H9 (cell line): ENCODE data around the gene CFAP46. TPM values are rescaled to one million over a fixed set of nuclear protein-coding genes. Genes with fewer than 3 reads are reported as not detected.

Source experiments
- DNase-seq: peaks from one replicate; pipeline ENCODE4 v3.0.0-alpha.2; 2017
- H2AFZ ChIP-seq: one replicate; pipeline ENCODE4 v1.6.1; 2013; ENCODE audit warnings: mild to moderate bottlenecking, low read length, control low read depth, moderate library complexity
- H2AK5ac ChIP-seq: 2 replicates; pipeline ENCODE4 v1.6.1; 2013; ENCODE audit warnings: low read length, control low read depth, mixed read lengths; ENCODE audit not compliant: insufficient read length
- H2BK120ac ChIP-seq: one replicate; pipeline ENCODE4 v1.6.1; 2013; ENCODE audit warnings: low read depth, mild to moderate bottlenecking, low read length, control low read depth, inconsistent platforms; ENCODE audit not compliant: poor library complexity, severe bottlenecking
- H2BK12ac ChIP-seq: 2 replicates; pipeline ENCODE4 v1.6.1; 2013; ENCODE audit warnings: low read length, control low read depth, mixed read lengths, low read depth; ENCODE audit not compliant: insufficient read length
- H2BK15ac ChIP-seq: 2 replicates; pipeline ENCODE4 v1.6.1; 2013; ENCODE audit warnings: low read depth, low read length, control low read depth
- H2BK20ac ChIP-seq: one replicate; pipeline ENCODE4 v1.6.1; 2013; ENCODE audit warnings: low read depth, mild to moderate bottlenecking, low read length, control low read depth, inconsistent platforms; ENCODE audit not compliant: poor library complexity, severe bottlenecking
- H2BK5ac ChIP-seq: 2 replicates; pipeline ENCODE4 v1.6.1; 2013; ENCODE audit warnings: low read length, control low read depth, mixed read lengths; ENCODE audit not compliant: insufficient read length
- H3K14ac ChIP-seq: 2 replicates; pipeline ENCODE4 v1.6.1; 2013; ENCODE audit warnings: low read length, control low read depth; ENCODE audit not compliant: insufficient read depth
- H3K18ac ChIP-seq: 2 replicates; pipeline ENCODE4 v1.6.1; 2013; ENCODE audit warnings: low read depth, mild to moderate bottlenecking, mixed read lengths, low read length, control low read depth; ENCODE audit not compliant: insufficient read length
- H3K23ac ChIP-seq: 2 replicates; pipeline ENCODE4 v1.6.1; 2013; ENCODE audit warnings: low read length, control low read depth, mixed read lengths, low read depth; ENCODE audit not compliant: insufficient read length
- H3K23me2 ChIP-seq: 2 replicates; pipeline ENCODE4 v1.6.1; 2013; ENCODE audit warnings: low read depth, mild to moderate bottlenecking, mixed read lengths, low read length, control low read depth; ENCODE audit not compliant: insufficient read length, poor library complexity, severe bottlenecking
- H3K27ac ChIP-seq: 2 replicates; pipeline ENCODE4 v1.5.1; 2013; ENCODE audit warnings: low read length, control low read depth, mixed read lengths, low read depth; ENCODE audit not compliant: insufficient read length
- H3K27me3 ChIP-seq: 2 replicates; pipeline ENCODE4 v1.6.1; 2013; ENCODE audit warnings: low read length, control low read depth, inconsistent platforms; ENCODE audit not compliant: insufficient read depth
- H3K4ac ChIP-seq: 2 replicates; pipeline ENCODE4 v1.6.1; 2013; ENCODE audit warnings: low read depth, mild to moderate bottlenecking, control low read depth, inconsistent platforms, low read length, moderate library complexity
- H3K4me1 ChIP-seq: 2 replicates; pipeline ENCODE4 v1.6.1; 2013; ENCODE audit warnings: low read length, control low read depth, inconsistent platforms; ENCODE audit not compliant: insufficient read depth
- H3K4me2 ChIP-seq: 2 replicates; pipeline ENCODE4 v1.6.1; 2013; ENCODE audit warnings: low read length, control low read depth, mixed read lengths; ENCODE audit not compliant: insufficient read length, insufficient read depth
- H3K56ac ChIP-seq: 2 replicates; pipeline ENCODE4 v1.6.1; 2013; ENCODE audit warnings: low read depth, mild to moderate bottlenecking, mixed read lengths, low read length, control low read depth; ENCODE audit not compliant: insufficient read length
- H3K79me1 ChIP-seq: 2 replicates; pipeline ENCODE4 v1.6.1; 2013; ENCODE audit warnings: low read depth, mild to moderate bottlenecking, moderate library complexity, low read length, control low read depth, inconsistent platforms; ENCODE audit not compliant: insufficient read depth, poor library complexity, severe bottlenecking
- H3K79me2 ChIP-seq: 2 replicates; pipeline ENCODE4 v1.6.1; 2013; ENCODE audit warnings: low read length, control low read depth, inconsistent platforms; ENCODE audit not compliant: insufficient read depth
- H3K9ac ChIP-seq: 2 replicates; pipeline ENCODE4 v1.6.1; 2013; ENCODE audit warnings: low read length, control low read depth, mixed read lengths; ENCODE audit not compliant: insufficient read length; ENCODE audit errors: extremely low read depth
- H3K9me3 ChIP-seq: one replicate; pipeline ENCODE4 v1.6.1; 2013; ENCODE audit warnings: low read depth, low read length, inconsistent platforms; ENCODE audit not compliant: control insufficient read depth
- H3T11ph ChIP-seq: one replicate; pipeline ENCODE4 v1.6.1; 2013; ENCODE audit warnings: mild to moderate bottlenecking, low read length, control low read depth, inconsistent platforms
- H4K20me1 ChIP-seq: one replicate; pipeline ENCODE4 v1.6.1; 2013; ENCODE audit not compliant: control insufficient read depth, insufficient read length, insufficient read depth
- H4K5ac ChIP-seq: 2 replicates; pipeline ENCODE4 v1.6.1; 2013; ENCODE audit warnings: low read depth, mild to moderate bottlenecking, mixed read lengths, low read length, control low read depth; ENCODE audit not compliant: insufficient read length
- H4K8ac ChIP-seq: replicated peaks from 2 replicates; pipeline ENCODE4 v1.6.1; 2013; ENCODE audit warnings: low read length, control low read depth, mixed read lengths, low read depth; ENCODE audit not compliant: insufficient read length
- H4K91ac ChIP-seq: 2 replicates; pipeline ENCODE4 v1.6.1; 2013; ENCODE audit warnings: low read depth, mild to moderate bottlenecking, moderate library complexity, mixed read lengths, low read length, control low read depth; ENCODE audit not compliant: insufficient read length
- H3K27ac Mint-ChIP-seq, 3 experiments: 2 replicates in 2 of 3; 3 replicates in 1 of 3; pipeline ENCODE4 v1.8.0; 2020 to 2021; ENCODE audit warnings: mixed read lengths in 3 of 3, mild to moderate bottlenecking in 1 of 3, moderate library complexity in 1 of 3
- H3K27me3 Mint-ChIP-seq: 2 replicates; pipeline ENCODE4 v1.8.0; 2021; ENCODE audit warnings: low read depth, mild to moderate bottlenecking, moderate library complexity, mixed read lengths
- H3K36me3 Mint-ChIP-seq, 3 experiments: 2 replicates in 2 of 3; 3 replicates in 1 of 3; pipeline ENCODE4 v1.8.0; 2020 to 2021; ENCODE audit warnings: low read depth in 3 of 3, mixed read lengths in 3 of 3; ENCODE audit not compliant: insufficient read depth in 1 of 3
- H3K4me1 Mint-ChIP-seq, 2 experiments: 2 replicates each; pipeline ENCODE4 v1.8.0; 2020; ENCODE audit warnings: mixed read lengths in 2 of 2
- H3K4me3 Mint-ChIP-seq, 2 experiments: 2 replicates in 1 of 2; 3 replicates in 1 of 2; pipeline ENCODE4 v1.8.0; 2020 to 2021; ENCODE audit warnings: mild to moderate bottlenecking in 2 of 2, mixed read lengths in 2 of 2, moderate library complexity in 1 of 2
- H3K9me3 Mint-ChIP-seq, 2 experiments: 2 replicates in 1 of 2; 3 replicates in 1 of 2; pipeline ENCODE4 v1.8.0; 2020; ENCODE audit warnings: mild to moderate bottlenecking in 2 of 2, mixed read lengths in 2 of 2, moderate library complexity in 1 of 2
- WGBS: extraction: QIAGEN DNeasy Blood & Tissue Kit; methylation state at CpG from one replicate; pipeline ENCODE4 v1.1.7; 2013; ENCODE audit warnings: missing lambda C conversion rate, low lambda C conversion rate, mixed read lengths; ENCODE audit not compliant: insufficient read length; ENCODE audit errors: extremely low coverage; 5-methylcytosine and 5-hydroxymethylcytosine counted together
- total RNA-seq: library from RNA; stranded (reverse); gene quantifications from 2 replicates; pipeline ENCODE4 v1.2.1, GENCODE V29; 2021
- TF ChIP-seq, protein P1 (sequence below): fragments of 200-600 bp; sonication (generic); conservative IDR thresholded peaks from 3 replicates; pipeline ENCODE4 v1.8.0; 2021; ENCODE audit warnings: antibody characterized with exemption, mild to moderate bottlenecking

The CFAP46 gene
- total RNA-seq, 1 experiment from 2014 or later, result 3.1 TPM

DNA sequence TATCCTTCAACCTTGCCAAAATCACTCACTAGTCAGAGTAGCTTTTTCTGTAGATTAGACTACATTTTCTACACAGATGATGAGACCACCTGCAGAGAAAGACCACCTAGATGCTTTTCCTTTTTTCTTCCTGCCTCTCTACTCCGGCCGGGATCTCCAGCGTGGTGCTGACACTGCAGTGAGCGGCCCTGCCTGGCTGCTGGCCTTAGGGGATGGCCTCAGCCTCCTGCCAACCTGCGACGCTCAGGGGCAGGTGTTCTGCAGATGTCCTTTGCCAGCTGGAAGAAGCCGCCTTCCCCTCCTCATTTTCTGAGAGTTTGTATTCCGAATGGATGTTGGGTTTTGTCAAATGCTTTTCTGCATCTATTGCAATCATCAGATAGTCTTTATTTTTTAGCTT lies 113.0 kb downstream of the CFAP46 start:
- Histone ChIP-seq H3K4me1 (no peaks in the 10 kb centered on the region), H3K79me1 (no peaks in the 10 kb centered on the region), H3K14ac (no peak overlapping the region), H2BK12ac (no peak overlapping the region), H2AFZ (no peak overlapping the region), H3K23me2 (no peaks in the 10 kb centered on the region), H4K91ac (no peak overlapping the region), H3K9ac (no peak overlapping the region), H2BK15ac (no peak overlapping the region), H3T11ph (no peak overlapping the region), H3K9me3 (peaks cover 8% of the 10 kb centered on the region), H3K4me2 (no peak overlapping the region), H2AK5ac (no peak overlapping the region), H4K5ac (no peak overlapping the region), H3K23ac (no peak overlapping the region), H3K27me3 (no peaks in the 10 kb centered on the region), H3K18ac (no peak overlapping the region), H3K27ac (no peak overlapping the region), H3K79me2 (no peaks in the 10 kb centered on the region), H3K56ac (no peak overlapping the region), H2BK5ac (no peak overlapping the region), H3K4ac (no peak overlapping the region), H4K8ac (no peak overlapping the region), H4K20me1 (no peaks in the 10 kb centered on the region), H2BK20ac (no peak overlapping the region), H2BK120ac (no peak overlapping the region)
- Mint-ChIP-seq H3K27ac (no peak overlapping the region), H3K4me1 (no peaks in the 10 kb centered on the region), H3K9me3 (peaks cover 16 to 31% of the 10 kb centered on the region in 2 experiments), H3K27me3 (peaks cover 16% of the 10 kb centered on the region), H3K4me3 (no peak overlapping the region), H3K36me3 (peaks cover 0 to 6% (median 3%) of the 10 kb centered on the region in 3 experiments; a peak in 6 of 7 replicates)
- WGBS, result no CpG with 5 or more reads among the region's 8 CpGs
- TF ChIP-seq, protein P1, sequence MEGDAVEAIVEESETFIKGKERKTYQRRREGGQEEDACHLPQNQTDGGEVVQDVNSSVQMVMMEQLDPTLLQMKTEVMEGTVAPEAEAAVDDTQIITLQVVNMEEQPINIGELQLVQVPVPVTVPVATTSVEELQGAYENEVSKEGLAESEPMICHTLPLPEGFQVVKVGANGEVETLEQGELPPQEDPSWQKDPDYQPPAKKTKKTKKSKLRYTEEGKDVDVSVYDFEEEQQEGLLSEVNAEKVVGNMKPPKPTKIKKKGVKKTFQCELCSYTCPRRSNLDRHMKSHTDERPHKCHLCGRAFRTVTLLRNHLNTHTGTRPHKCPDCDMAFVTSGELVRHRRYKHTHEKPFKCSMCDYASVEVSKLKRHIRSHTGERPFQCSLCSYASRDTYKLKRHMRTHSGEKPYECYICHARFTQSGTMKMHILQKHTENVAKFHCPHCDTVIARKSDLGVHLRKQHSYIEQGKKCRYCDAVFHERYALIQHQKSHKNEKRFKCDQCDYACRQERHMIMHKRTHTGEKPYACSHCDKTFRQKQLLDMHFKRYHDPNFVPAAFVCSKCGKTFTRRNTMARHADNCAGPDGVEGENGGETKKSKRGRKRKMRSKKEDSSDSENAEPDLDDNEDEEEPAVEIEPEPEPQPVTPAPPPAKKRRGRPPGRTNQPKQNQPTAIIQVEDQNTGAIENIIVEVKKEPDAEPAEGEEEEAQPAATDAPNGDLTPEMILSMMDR, result no peak
- DNase-seq, result no peak
